MCF 10A (cell line): ENCODE results near the gene NEBL. TPM values are rescaled to one million over a fixed set of nuclear protein-coding genes. Genes with fewer than 3 reads are reported as not detected.
A peak's percentile ranks its signal among the peaks of the same experiment; 100 is the strongest.

Experiments used
- BruUV-seq: library from RNA; stranded (reverse); fragments of 400-500 nt; replicated peaks from 2 replicates; lab custom pipeline; 2021; lab: Mats Ljungman, UMichigan
- CTCF ChIA-PET: fragments of 300-600 bp; sonication (Branson Sonifier 250); formaldehyde crosslinking; extraction: SDS; loops from one replicate; lab custom pipeline; 2021; ENCODE audit warnings: antibody characterized with exemption, inconsistent platforms; lab: Yijun Ruan, JAX
- POLR2A ChIA-PET: fragments of 300-600, 350-650 bp; sonication (Branson Sonifier 250); formaldehyde crosslinking; extraction: SDS; loops from one replicate; lab custom pipeline; 2020; ENCODE audit warnings: antibody characterized with exemption, inconsistent platforms; lab: Yijun Ruan, JAX
- DNase-seq: peaks from one replicate; pipeline ENCODE4 v3.0.0-alpha.2; 2018; ENCODE audit not compliant: unreplicated experiment
- H3K27ac Mint-ChIP-seq: one replicate; pipeline ENCODE4 v1.8.0; 2022; ENCODE audit warnings: mild to moderate bottlenecking, low read depth, mixed read lengths; ENCODE audit not compliant: unreplicated experiment
- H3K27me3 Mint-ChIP-seq: one replicate; pipeline ENCODE4 v1.8.0; 2022; ENCODE audit warnings: mixed read lengths; ENCODE audit not compliant: insufficient read depth, unreplicated experiment
- H3K36me3 Mint-ChIP-seq: one replicate; pipeline ENCODE4 v1.8.0; 2022; ENCODE audit warnings: mild to moderate bottlenecking, moderate library complexity, mixed read lengths; ENCODE audit not compliant: insufficient read depth, unreplicated experiment
- H3K4me1 Mint-ChIP-seq: one replicate; pipeline ENCODE4 v1.8.0; 2022; ENCODE audit warnings: mixed read lengths; ENCODE audit not compliant: insufficient read depth, unreplicated experiment
- H3K4me3 Mint-ChIP-seq: one replicate; pipeline ENCODE4 v1.8.0; 2022; ENCODE audit warnings: mild to moderate bottlenecking, moderate library complexity, mixed read lengths; ENCODE audit not compliant: unreplicated experiment
- H3K9me3 Mint-ChIP-seq: one replicate; pipeline ENCODE4 v1.8.0; 2022; ENCODE audit warnings: mixed read lengths; ENCODE audit not compliant: unreplicated experiment
- intact Hi-C: fragments of 100-400 bp; cut with micrococcal nuclease; formaldehyde crosslinking; loops from 2 replicates; pipeline ENCODE4 v1.14.1; 2022
- total RNA-seq: library from RNA; stranded (reverse); gene quantifications from 2 replicates; pipeline ENCODE4 v1.2.3, GENCODE V29; 2022
- TF ChIP-seq, protein P1 (sequence below): fragments of 200-600 bp; IDR thresholded peaks from one replicate; pipeline ENCODE4 v1.8.0; 2022; ENCODE audit warnings: antibody characterized with exemption, mild to moderate bottlenecking; ENCODE audit not compliant: unreplicated experiment

NEBL gene
- total RNA-seq, 1 experiment from 2014 or later = 30.6 TPM

- DNase-seq = no peak
- CTCF ChIA-PET = no interaction called here
- Mint-ChIP-seq H3K9me3 (no peaks in the 10 kb centered on the region), H3K27ac (no peak overlapping the region), H3K27me3 (no peaks in the 10 kb centered on the region), H3K4me3 (no peak overlapping the region), H3K36me3 (peaks cover 18% of the 10 kb centered on the region), H3K4me1 (no peaks in the 10 kb centered on the region)
- TF ChIP-seq, protein P1, sequence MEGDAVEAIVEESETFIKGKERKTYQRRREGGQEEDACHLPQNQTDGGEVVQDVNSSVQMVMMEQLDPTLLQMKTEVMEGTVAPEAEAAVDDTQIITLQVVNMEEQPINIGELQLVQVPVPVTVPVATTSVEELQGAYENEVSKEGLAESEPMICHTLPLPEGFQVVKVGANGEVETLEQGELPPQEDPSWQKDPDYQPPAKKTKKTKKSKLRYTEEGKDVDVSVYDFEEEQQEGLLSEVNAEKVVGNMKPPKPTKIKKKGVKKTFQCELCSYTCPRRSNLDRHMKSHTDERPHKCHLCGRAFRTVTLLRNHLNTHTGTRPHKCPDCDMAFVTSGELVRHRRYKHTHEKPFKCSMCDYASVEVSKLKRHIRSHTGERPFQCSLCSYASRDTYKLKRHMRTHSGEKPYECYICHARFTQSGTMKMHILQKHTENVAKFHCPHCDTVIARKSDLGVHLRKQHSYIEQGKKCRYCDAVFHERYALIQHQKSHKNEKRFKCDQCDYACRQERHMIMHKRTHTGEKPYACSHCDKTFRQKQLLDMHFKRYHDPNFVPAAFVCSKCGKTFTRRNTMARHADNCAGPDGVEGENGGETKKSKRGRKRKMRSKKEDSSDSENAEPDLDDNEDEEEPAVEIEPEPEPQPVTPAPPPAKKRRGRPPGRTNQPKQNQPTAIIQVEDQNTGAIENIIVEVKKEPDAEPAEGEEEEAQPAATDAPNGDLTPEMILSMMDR = no peak
- POLR2A ChIA-PET = no interaction called here
- intact Hi-C loops = no loop called here
- BruUV-seq = no TSS peak
These were observed 50.8 kb downstream of the NEBL start for GRCh38 chr10:20846263-20846662.

GRCh38 chr10:20841419-20841818, 55.7 kb downstream of the NEBL start:
- H3K27ac Mint-ChIP-seq = no peak overlapping the region
- peaks cover 6% of the 10 kb centered on the region for H3K4me1 Mint-ChIP-seq
- ChIA-PET CTCF (interaction anchor here (1.0 kb wide), 1 partner anchor 13 kb away, joined by 3 read pairs; no protein-coding TSS in a partner anchor), POLR2A (no interaction called here)
- H3K4me3 Mint-ChIP-seq = no peak overlapping the region
- no peak for DNase-seq
- BruUV-seq = no TSS peak
- no peaks in the 10 kb centered on the region for H3K27me3 Mint-ChIP-seq
- TF ChIP-seq, protein P1 = no peak
- intact Hi-C loops = no loop called here
- H3K36me3 Mint-ChIP-seq = peaks cover 11% of the 10 kb centered on the region
- H3K9me3 Mint-ChIP-seq = no peaks in the 10 kb centered on the region

DNA sequence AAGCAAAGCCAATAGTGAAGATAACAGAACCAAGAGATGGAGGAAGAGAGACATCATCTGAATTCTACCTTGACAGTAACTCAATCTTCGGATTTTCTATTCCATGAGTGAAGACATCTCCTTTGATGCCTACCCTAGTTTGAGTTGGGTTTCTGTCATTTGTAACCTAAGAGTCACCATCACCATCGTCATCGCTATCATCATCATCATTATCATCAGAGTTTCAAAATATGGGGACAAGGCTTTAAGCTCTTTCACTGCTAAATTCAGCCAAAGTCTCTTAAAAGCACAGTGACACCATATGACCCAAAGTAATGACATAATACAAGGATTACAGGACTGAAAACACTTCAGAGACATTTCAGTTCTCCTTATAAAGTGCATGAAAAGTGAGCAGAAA, 57.2 kb downstream of the NEBL start:
- Mint-ChIP-seq H3K4me3 (no peak overlapping the region), H3K4me1 (peaks cover 6% of the 10 kb centered on the region), H3K27ac (no peak overlapping the region), H3K27me3 (no peaks in the 10 kb centered on the region), H3K36me3 (peaks cover 21% of the 10 kb centered on the region), H3K9me3 (no peaks in the 10 kb centered on the region)
- no peak for DNase-seq
- TF ChIP-seq, protein P1 = no peak
- intact Hi-C loops = no loop called here
- CTCF ChIA-PET = no interaction called here
- BruUV-seq = no TSS peak
- POLR2A ChIA-PET = interaction anchor here (0.7 to 1.0 kb wide), 2 partner anchors 16 to 17 kb away, joined by 3 read pairs; no protein-coding TSS in a partner anchor

- peaks cover 6% of the 10 kb centered on the region for H3K4me1 Mint-ChIP-seq
- H3K4me3 Mint-ChIP-seq = no peak overlapping the region
- TF ChIP-seq, protein P1 = no peak
- H3K36me3 Mint-ChIP-seq = peaks cover 21% of the 10 kb centered on the region
- DNase-seq = no peak
- H3K27ac Mint-ChIP-seq = peak overlapping the region; percentile 46
- ChIA-PET POLR2A (interaction anchor here (1.0 kb wide), 1 partner anchor 18 kb away, joined by 3 read pairs; no protein-coding TSS in a partner anchor), CTCF (no interaction called here)
- no peaks in the 10 kb centered on the region for H3K27me3 Mint-ChIP-seq
- H3K9me3 Mint-ChIP-seq = no peaks in the 10 kb centered on the region
- intact Hi-C loops = no loop called here
- BruUV-seq = no TSS peak
These were observed 58.0 kb downstream of the NEBL start for GRCh38 chr10:20839141-20839540.
